ENCODE data around the gene ZIC2.

ZIC2 gene

GRCh38 chr13:99959127-99959539, 22.5 kb upstream of the ZIC2 start:
- DNase-seq (ENCODE audit: low spot score) = no peak
- TF ChIP-seq, protein P1, sequence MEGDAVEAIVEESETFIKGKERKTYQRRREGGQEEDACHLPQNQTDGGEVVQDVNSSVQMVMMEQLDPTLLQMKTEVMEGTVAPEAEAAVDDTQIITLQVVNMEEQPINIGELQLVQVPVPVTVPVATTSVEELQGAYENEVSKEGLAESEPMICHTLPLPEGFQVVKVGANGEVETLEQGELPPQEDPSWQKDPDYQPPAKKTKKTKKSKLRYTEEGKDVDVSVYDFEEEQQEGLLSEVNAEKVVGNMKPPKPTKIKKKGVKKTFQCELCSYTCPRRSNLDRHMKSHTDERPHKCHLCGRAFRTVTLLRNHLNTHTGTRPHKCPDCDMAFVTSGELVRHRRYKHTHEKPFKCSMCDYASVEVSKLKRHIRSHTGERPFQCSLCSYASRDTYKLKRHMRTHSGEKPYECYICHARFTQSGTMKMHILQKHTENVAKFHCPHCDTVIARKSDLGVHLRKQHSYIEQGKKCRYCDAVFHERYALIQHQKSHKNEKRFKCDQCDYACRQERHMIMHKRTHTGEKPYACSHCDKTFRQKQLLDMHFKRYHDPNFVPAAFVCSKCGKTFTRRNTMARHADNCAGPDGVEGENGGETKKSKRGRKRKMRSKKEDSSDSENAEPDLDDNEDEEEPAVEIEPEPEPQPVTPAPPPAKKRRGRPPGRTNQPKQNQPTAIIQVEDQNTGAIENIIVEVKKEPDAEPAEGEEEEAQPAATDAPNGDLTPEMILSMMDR (IDR thresholded peaks at IDR 0.05; ENCODE audit: extremely low read depth, insufficient read depth, missing control alignments) = no peak
- in situ Hi-C loops (cut with MboI; ENCODE audit: low pct_unique_long_range_greater_than_20kb, low sequenced_read_pairs, unreplicated experiment) = no loop called here

DNA sequence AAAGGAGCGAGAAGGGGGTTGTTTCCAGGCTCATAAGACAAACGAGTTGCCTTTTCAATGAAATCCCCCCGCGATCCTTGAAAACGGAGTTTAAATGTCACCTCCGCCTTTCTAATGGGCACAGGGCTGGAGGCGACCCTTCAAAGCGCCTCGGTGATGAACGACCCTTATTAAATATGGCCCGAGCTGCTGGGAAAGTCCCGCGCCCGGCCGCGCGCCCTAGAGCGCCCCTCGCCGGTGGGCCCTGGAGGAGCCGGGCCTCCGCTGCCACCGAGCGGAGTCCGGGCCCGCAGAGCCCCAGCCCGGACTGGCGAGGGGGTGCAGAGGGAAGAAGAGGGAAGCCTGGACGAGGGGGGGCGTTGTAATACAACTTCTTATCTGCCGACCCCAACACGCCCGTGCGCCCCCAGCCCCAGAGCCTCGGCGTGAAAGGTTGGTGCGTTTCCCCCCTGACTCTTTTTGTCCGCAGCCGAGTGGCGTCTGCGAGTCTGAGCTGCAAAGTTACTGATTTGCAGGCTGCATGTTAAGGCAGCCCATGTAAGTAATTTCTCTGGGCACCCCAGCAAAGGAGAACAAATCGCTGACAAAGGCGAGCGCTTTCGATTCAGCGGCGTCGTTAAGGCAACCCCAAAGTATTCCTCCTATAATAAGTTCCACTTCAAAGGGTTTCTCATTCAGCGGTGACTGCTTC, 21.9 kb upstream of the ZIC2 start:
- in situ Hi-C loops (cut with MboI; ENCODE audit: low pct_unique_long_range_greater_than_20kb, low sequenced_read_pairs, unreplicated experiment) = no loop called here
- TF ChIP-seq, protein P1 (IDR thresholded peaks at IDR 0.05; ENCODE audit: extremely low read depth, insufficient read depth, missing control alignments) = peak; percentile 4

DNA sequence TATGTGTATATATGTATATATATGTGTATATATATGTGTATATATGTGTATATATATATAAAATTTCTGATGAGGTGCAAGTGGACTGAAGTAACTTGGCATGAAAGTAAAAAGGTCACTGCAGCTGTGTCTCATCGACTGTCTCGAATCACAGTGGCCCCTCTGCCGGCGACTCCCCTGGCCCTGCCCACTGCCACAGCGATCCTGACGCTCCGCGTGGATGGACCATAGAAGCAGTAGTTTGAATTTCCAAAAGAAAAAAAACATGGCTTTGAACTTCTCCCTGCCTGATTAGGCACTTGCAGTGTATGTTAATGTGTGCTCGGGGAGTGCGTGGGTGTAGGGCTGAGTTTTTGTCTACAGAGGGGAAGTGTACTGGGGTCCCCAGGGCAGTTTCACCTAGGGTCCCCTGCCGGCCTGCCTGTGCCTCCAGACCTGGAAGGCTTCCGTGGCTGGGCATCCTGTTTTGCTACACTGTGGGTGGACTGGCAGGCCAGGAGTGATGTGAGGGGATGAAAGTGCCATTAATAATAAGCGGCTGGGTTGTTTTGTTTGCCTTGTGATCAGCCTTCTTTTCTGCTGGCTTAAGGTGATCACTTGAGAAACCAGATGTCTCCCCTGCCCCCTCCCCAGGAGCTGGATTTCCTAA, 20.8 kb upstream of the ZIC2 start:
- in situ Hi-C loops (cut with MboI; ENCODE audit: low pct_unique_long_range_greater_than_20kb, low sequenced_read_pairs, unreplicated experiment) = no loop called here
- no peak for DNase-seq (ENCODE audit: low spot score)
- TF ChIP-seq, protein P1 (IDR thresholded peaks at IDR 0.05; ENCODE audit: extremely low read depth, insufficient read depth, missing control alignments) = no peak

More for the DNA sequence above, 21.9 kb upstream of the ZIC2 start:
- no peak for DNase-seq (ENCODE audit: low spot score)

GRCh38 chr13:99961636-99962035, 19.9 kb upstream of the ZIC2 start:
- no peak for DNase-seq (ENCODE audit: low spot score)
- TF ChIP-seq, protein P1 (IDR thresholded peaks at IDR 0.05; ENCODE audit: extremely low read depth, insufficient read depth, missing control alignments) = no peak
- in situ Hi-C loops (cut with MboI; ENCODE audit: low pct_unique_long_range_greater_than_20kb, low sequenced_read_pairs, unreplicated experiment) = no loop called here

DNA sequence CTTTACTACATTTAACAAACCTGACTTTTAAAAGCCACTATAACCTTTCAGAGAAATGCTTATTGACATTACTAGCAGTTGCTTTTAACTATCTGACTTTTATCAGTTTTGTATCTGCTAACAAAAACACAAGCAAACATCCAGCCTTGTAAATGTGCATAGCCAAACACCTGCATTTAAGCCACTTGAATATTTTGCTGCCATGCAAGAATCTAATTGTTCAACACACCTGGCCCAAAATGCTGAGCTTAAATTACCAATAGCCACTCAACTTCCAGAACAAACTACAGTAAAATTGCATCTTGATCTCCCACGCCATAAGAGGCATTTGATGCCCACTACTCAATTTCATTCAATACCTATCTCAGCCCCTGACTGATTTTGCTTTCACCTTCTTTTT, 19.3 kb upstream of the ZIC2 start:
- in situ Hi-C loops (cut with MboI; ENCODE audit: low pct_unique_long_range_greater_than_20kb, low sequenced_read_pairs, unreplicated experiment) = no loop called here
- TF ChIP-seq, protein P1 (IDR thresholded peaks at IDR 0.05; ENCODE audit: extremely low read depth, insufficient read depth, missing control alignments) = no peak

DNA sequence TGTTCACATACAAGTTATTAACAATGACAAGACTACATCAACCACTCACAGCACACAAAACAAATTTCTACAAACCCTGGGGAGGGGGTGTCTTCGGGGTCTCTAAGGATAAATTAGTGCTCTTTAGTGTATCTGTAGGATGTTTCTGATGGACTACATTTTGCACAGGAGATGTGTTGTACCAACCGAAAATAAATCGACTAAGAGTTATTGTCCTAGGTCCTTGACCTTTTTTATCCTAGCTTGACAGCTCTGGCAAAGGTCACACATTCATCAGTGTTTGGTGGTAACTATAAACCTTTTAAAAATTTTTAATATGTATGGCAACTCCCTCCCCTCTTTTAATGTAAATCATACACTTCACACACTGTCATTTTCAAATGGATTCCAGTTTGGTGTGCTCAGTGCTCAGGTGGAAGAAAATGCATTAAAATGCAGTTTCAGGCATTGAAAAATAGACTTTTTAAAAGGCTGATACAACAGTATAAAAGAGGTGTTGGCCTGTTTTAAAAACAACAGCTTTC, 17.7 kb upstream of the ZIC2 start:
- in situ Hi-C loops (cut with MboI; ENCODE audit: low pct_unique_long_range_greater_than_20kb, low sequenced_read_pairs, unreplicated experiment) = no loop called here
- DNase-seq (ENCODE audit: low spot score) = no peak
- TF ChIP-seq, protein P1 (IDR thresholded peaks at IDR 0.05; ENCODE audit: extremely low read depth, insufficient read depth, missing control alignments) = no peak

More for the DNA sequence above, 19.3 kb upstream of the ZIC2 start:
- no peak for DNase-seq (ENCODE audit: low spot score)
